Activated CD8-positive, alpha-beta memory T cell treated with anti-CD3 and anti-CD28 coated beads for 48 hours (primary cell): ENCODE data around the gene USP15.
"Not testable (repeated sequence)": the region's sequence is repeated elsewhere in the genome, so short reads cannot be mapped to it uniquely, and the experiment has no call there.

Experiments
- DNase-seq, 3 experiments: peaks; one replicate each; pipeline ENCODE4 v3.0.0-alpha.2; 2020; ENCODE audit warnings: low read depth in 2 of 3, low spot score in 2 of 3

Gene USP15

DNA sequence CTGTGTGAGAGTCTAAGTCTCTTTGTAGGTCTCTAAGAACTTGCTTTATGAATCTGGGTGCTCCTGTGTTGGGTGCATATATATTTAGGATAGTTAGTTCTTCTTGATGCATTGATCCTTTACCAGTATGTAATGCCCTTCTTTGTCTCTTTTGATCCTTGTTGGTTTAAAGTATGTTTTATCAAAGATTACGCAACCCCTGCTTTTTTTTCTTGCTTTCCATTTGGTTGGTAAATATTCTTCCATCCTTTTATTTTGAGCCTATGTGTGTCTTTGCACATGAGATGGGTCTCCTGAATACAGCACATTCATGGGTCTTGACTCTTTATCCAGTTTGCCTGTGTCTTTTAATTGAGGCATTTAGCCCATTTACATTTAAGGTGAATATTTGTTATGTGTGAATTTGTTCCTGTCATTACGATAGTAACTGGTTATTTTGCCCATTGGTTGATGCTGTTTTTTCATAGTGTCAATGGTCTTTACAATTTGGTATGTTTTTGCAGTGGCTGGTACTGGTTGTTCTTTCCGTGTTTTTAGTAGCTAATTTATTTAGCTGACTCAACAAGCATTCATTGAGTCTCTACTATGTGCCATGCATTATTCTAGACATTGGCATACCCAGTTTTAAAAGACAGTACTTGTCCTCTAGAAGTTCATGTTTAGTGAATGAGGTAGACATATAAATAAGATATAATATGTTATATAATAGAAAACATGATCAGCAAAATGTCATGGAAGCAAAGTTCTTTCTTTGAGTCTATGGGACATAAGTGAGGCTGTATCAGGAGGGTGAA, 108.4 kb downstream of the USP15 start:
- DNase-seq, result not testable (repeated sequence)

DNA sequence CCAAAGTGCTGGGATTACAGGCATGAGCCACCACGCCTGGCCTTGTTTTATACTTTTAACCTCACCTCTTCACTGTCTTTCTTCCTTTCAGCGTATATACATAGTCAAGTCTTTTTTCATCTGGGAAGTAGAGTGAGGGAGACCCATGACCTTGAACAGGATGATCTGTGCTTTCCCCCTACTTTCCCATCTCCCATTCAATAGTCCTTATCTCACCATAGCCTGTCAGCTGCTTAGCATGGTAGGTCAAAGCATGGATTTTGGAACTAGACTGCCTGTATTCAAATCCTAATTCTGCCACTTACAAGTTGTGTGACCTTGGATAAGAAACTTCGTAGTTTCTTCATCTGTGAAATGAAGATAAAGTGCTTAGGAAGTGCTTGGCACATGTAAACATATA, 110.0 kb downstream of the USP15 start:
- no peak for DNase-seq

DNA sequence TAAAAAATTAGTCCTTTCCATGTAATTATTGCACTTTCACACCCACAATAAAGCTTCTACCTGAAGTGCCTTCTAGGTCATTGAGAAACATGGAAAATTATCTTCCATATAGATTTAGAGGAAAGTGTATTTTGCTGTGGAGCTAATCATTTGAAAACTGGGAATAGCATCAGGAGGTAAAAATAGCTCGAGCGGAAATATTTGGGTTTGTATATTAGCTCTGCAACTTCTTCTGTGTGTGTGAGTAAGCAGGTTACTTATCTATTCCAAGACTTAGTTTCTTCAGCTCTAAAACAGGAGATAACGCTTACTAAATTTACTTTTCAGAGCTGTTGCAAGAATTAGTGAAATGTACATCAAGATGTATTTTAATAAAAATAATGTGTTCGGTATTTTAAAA, 111.5 kb downstream of the USP15 start:
- no peak for DNase-seq

DNA sequence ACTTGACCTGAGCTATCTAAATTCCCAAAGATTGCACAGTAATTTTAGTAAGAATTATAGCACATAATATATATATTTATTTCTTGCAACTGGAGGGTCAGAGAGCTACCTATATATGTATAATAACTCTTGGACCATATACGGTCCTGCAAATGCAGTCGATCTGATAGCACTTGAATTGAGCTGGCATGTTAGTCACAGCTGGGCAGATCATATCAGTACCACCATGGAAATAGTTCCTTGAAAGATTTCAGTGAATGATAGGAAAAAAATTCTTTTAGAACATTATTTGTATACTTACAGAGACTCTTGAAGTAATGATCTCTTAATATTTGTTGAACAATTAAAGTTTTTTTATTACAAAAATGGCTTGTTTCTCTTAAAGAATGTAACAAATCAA, 111.9 kb downstream of the USP15 start:
- DNase-seq, result no peak

GRCh38 chr12:62372825-62373224, 112.6 kb downstream of the USP15 start:
- no peak for DNase-seq

DNA sequence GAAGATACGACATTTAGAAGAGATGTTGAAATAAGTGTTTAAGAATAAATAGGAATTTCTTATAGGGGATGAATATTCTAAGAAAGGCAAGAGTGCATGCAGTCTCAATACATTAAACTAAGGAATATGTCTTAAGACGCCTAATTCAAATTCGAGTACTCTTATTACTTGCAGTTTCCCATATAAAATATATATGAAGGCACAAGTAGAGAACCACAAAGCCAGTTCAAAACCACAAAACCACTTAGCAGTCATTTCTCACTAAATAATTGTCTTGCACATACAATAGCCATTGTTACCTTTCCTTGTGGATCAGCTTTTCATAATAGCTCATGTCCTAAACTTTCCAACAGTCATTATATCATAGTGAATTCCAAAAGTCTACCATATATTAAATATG, 115.4 kb downstream of the USP15 start:
- no peak for DNase-seq

DNA sequence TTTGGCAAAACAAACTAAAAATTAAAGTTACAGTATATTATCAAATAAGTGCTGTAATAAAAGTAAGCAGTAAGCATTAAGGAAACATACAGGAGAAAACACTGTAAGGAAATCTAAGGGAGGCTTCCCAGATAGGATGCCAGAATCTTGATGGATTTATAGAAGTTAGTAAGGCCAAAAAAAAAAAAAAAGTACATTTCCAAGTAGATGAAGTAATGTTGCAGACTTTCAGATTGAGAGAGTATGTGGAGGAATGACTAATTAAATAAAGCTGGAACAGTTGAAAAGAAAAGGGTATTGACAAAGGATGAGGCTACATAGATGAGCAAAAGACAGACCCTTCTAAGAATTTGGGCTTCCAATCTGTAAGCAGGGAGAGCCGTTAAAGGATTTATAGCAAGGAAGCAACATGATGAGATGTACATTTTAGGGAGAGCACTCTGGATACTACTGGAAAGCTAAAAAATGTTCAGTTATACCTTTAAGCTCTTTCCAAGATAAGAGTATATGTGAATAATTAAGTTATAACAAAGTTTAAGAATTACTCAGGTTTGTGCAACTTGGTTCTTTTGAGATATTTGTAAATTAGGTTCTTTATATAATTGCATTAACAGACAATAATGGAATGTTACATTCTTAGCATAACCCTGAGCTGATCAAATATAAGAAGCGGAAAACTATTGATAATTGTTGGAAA, 119.0 kb downstream of the USP15 start:
- no peak for DNase-seq

GRCh38 chr12:62379723-62380045, 119.5 kb downstream of the USP15 start:
- DNase-seq, result no peak

GRCh38 chr12:62382526-62382925, 122.3 kb downstream of the USP15 start:
- DNase-seq, result no peak

DNA sequence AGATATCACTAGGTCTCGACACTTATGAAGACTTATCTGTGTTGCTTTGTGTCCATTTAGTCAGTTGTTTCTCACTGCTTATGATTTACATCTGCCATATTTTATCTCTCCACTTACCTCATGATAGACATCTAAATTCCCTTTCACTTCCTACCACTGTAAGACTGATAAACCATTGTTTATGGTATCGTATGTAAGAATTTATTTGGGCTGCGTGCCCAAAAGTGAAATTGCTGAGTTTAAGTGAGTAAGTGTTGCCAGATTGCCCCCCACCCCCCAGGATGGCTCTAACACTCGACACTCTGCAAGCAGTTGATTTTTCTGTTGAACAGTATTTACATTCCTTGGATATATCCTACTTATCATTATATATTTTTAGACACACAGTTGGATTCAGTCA, 136.5 kb downstream of the USP15 start:
- DNase-seq, result no peak

DNA sequence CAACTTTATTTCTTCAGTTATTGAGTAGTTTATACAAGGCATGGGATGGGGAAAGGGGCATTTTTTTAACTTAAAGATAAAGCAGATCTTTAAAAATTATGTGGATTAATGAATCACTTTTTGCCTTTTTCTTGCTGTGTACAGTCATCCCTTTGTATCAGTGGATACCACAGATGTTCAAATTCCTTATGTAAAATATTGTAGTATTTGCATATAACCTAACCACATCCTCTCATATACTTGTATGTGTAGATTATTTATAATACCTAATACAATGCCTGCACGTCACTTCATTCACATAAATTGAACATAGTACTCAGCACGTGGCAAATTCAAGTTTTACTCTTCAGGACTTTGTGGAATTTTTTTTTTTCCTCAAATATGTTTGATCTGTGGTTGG, 139.9 kb downstream of the USP15 start:
- DNase-seq, result no peak

DNA sequence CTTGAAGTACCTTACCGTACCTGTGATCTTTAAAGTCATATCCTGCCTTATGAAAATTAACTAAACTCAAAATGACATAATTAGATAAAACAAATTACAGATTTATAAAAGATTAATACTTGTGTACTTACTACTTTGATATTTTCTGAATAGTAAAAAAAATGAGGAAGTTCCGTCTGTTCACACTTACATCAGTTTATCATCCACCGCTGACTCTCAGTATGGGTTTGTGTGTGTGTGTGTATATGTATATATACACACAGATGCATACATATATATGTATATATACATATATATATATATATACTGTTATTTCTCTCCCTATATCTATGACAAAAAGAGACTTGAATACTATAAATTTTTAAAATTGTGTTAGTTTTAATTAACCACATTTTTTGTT, 141.4 kb downstream of the USP15 start:
- no peak for DNase-seq

DNA sequence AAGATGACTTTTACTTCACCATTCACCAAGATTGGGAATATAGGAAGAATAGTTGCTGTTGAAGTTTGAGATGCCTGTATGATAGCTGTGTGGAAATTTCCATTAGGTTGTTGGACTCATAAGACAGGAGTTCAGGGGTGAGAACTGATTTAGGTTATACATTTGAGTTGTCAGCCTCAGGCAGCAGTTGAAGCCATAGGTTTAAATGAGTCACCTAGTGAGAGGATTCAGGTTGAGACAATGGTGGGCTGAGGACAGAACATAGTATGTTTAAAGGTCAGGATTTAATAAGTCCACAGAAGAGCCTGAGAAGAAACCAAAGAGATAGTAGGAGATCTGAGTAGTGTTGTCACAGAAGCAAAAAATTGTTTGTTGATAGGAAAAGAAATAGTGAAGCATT, 142.8 kb downstream of the USP15 start:
- DNase-seq, result no peak

DNA sequence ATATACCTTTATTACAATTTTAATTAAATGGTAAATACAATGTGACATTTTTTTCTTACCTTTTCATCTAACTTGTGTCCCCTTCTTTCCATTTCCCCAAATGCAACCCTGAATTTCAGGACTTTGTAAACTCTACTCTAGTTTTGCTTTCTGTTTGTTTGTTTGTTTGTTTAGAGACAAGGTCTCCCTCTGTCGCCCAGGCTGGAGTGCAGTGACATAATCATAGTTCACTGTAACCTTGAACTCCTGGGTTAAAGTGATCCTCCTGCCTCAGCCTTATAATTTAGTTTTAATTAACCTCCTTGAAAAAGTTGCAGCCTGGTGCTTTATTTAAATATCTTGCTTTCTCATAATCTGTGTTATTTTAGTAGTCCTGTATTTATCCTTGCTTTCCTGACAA, 147.4 kb downstream of the USP15 start:
- DNase-seq, result no peak

- DNase-seq, result no peak
Observed at GRCh38 chr12:62409068-62409467, 148.9 kb downstream of the USP15 start.

GRCh38 chr12:62414180-62414579, 154.0 kb downstream of the USP15 start:
- no peak for DNase-seq

DNA sequence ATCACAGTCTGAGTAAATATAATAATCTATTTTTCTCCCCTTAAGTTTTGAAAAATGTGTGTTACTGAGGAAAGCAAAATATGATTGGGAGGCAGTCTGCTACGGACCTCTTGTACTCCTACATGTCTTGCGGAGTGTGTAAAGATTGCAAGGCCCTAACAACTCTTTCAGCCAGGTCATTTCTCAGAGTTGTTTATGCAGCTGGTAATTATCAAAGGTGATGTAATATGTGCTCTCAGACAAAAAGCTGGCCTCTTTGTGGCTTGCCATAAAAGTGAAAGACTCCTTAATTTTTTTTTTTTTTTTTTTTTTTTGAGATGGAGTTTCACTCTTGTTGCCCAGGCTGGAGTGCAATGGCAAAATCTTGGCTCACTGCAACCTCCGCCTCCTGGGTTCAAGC, 165.9 kb downstream of the USP15 start:
- DNase-seq, result no peak

DNA sequence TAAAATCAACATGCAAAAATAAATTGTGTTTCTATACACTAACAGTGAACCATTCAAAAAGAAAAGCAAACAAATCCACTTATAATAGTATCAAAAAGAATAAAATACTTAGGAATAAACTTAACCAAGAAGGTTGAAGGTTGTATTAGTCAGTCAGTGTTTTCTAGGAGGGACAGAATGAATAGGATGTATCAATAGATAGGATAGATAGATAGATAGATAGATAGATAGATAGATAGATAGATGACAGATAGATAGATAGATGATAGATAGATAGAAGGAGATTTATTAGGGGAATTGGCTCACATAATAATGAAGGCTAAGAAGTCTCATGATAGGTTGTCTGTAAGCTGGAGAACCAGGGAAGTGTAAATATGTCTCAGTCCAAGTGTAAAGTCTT, 169.3 kb downstream of the USP15 start:
- DNase-seq, result no peak

DNA sequence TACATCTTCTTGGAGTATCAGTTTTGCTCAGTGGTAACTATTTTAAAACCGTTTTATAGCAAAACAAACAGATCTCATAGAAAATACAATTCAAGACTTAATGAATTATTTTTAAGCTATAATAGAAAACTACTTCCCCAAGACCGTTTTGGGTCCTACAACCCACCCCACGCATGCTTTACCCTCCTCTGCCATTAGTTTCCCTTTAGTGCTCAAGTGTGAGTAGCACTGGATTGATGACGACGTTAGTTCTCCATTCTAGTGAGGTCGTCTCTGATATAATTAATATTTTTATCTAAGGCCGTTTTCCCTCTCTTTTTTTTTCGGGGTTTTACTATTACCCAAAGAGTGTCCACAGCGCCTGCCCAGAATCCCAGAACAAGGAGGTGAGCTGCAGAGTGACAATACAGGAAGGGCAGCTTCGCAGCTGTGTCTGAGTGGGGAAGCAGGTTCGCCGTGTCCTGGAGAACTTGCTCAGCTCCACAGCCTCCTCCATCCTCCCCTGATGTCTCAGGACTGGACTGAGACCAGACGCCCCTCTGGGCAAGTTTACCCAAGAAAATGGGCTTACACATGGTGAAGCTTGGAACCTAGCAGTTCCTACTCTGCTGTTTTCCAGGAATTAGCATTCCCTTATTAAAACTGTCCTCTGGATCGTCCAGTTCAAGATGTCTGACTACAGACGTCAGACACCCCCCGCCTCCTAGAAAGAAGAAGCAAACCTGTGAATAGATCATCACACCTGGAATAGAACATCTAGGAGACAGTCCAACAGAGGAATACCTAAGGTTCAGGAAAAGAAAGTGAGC, 174.5 kb downstream of the USP15 start:
- no peak for DNase-seq

- peak in 1 of 3 experiments; percentile 6 for DNase-seq
Observed at GRCh38 chr12:62435303-62436163, 175.3 kb downstream of the USP15 start.

- no peak for DNase-seq
Observed at GRCh38 chr12:62436164-62436503, 175.9 kb downstream of the USP15 start.
